ENCODE results near the gene TNFRSF9.

GRCh38 chr1:7975212-7975865 is 34.7 kb upstream of the TNFRSF9 start:
- TF ChIP-seq EZH2 (IDR thresholded peaks at IDR 0.05; ENCODE audit: insufficient read depth, poor library complexity, severe bottlenecking) (no peak), EZH2phosphoT487 (IDR thresholded peaks at IDR 0.05; ENCODE audit: insufficient read depth, low read depth) (no peak)
